ENCODE data around the gene KAT14. TPM values are rescaled to one million over a fixed set of nuclear protein-coding genes. Genes with fewer than 3 reads are reported as not detected.

Gene KAT14
- total RNA-seq, 4 donors from 2014 or later = 20.0 to 27.2 (median 22.0) TPM

- Histone ChIP-seq H3K36me3 (peaks cover 0 to 11% (median 0%) of the 10 kb centered on the region in 3 donors), H3K27me3 (no peaks in the 10 kb centered on the region), H3K9me3 (no peaks in the 10 kb centered on the region), H3K4me1 (peaks cover 0 to 26% (median 2%) of the 10 kb centered on the region in 4 donors), H3K4me3 (peak overlapping the region; percentile 86 to 98 (median 96)), H3K27ac (peak overlapping the region; percentile 87 to 97 (median 96))
- no peak for DNase-seq
- TF ChIP-seq POLR2A (IDR thresholded peaks at IDR 0.05) (peak in 1 of 2 donors; percentile 33), CTCF (IDR thresholded peaks at IDR 0.05) (no peak)
These were observed 1.2 kb downstream of the KAT14 start for GRCh38 chr20:18138639-18139583.

GRCh38 chr20:18139832-18140231 is 2.2 kb downstream of the KAT14 start:
- H3K27me3 ChIP-seq = no peaks in the 10 kb centered on the region
- H3K36me3 ChIP-seq = peaks cover 0 to 12% (median 0%) of the 10 kb centered on the region in 3 donors
- H3K27ac ChIP-seq = peak overlapping the region in 1 of 4 donors; percentile 97
- no peak overlapping the region for H3K4me3 ChIP-seq
- H3K4me1 ChIP-seq = peaks cover 0 to 30% (median 2%) of the 10 kb centered on the region in 4 donors
- no peak for TF ChIP-seq CTCF (IDR thresholded peaks at IDR 0.05)
- no peak for TF ChIP-seq POLR2A (IDR thresholded peaks at IDR 0.05)
- H3K9me3 ChIP-seq = no peaks in the 10 kb centered on the region
- no peak for DNase-seq

GRCh38 chr20:18144541-18145099 is 7.0 kb downstream of the KAT14 start:
- DNase-seq = no peak
- H3K27me3 ChIP-seq = no peaks in the 10 kb centered on the region
- peaks cover 0 to 17% (median 1%) of the 10 kb centered on the region in 4 donors for H3K4me1 ChIP-seq
- TF ChIP-seq POLR2A (IDR thresholded peaks at IDR 0.05) (no peak), CTCF (IDR thresholded peaks at IDR 0.05) (no peak)
- H3K4me3 ChIP-seq = no peak overlapping the region
- H3K27ac ChIP-seq = no peak overlapping the region
- peaks cover 0 to 30% (median 0%) of the 10 kb centered on the region in 3 donors for H3K36me3 ChIP-seq
- no peaks in the 10 kb centered on the region for H3K9me3 ChIP-seq

GRCh38 chr20:18154342-18154741 is 16.7 kb downstream of the KAT14 start:
- no peak for TF ChIP-seq POLR2A (IDR thresholded peaks at IDR 0.05)
- TF ChIP-seq CTCF (IDR thresholded peaks at IDR 0.05) = no peak
- Histone ChIP-seq H3K9me3 (no peaks in the 10 kb centered on the region), H3K4me1 (no peaks in the 10 kb centered on the region), H3K27me3 (no peaks in the 10 kb centered on the region), H3K4me3 (no peak overlapping the region), H3K36me3 (peaks cover 0 to 54% (median 0%) of the 10 kb centered on the region in 3 donors), H3K27ac (no peak overlapping the region)
- DNase-seq = no peak

GRCh38 chr20:18156045-18156444 is 18.4 kb downstream of the KAT14 start:
- no peaks in the 10 kb centered on the region for H3K27me3 ChIP-seq
- no peak for DNase-seq
- H3K36me3 ChIP-seq = peaks cover 0 to 58% (median 0%) of the 10 kb centered on the region in 3 donors
- H3K27ac ChIP-seq = no peak overlapping the region
- H3K4me1 ChIP-seq = no peaks in the 10 kb centered on the region
- H3K9me3 ChIP-seq = no peaks in the 10 kb centered on the region
- TF ChIP-seq CTCF (IDR thresholded peaks at IDR 0.05) (no peak), POLR2A (IDR thresholded peaks at IDR 0.05) (no peak)
- H3K4me3 ChIP-seq = no peak overlapping the region
